Upper lobe of left lung (tissue), 4 donors: ENCODE measurements around the gene CACNA1A.
"Not testable (repeated sequence)": the region's sequence is repeated elsewhere in the genome, so short reads cannot be mapped to it uniquely, and the experiment has no call there.

Experiments used
- EP300 ChIP-seq, 4 donors: sonication (generic); formaldehyde crosslinking; IDR thresholded peaks; one replicate each; pipeline ENCODE4 v1.5.1; 2017; ENCODE audit warnings: antibody characterized with exemption in 4 of 4, control low read depth in 2 of 4
- POLR2A ChIP-seq, 4 donors: fragments of 450-650 bp; IDR thresholded peaks; one replicate each; pipeline ENCODE4 v1.5.1; 2016 to 2017; ENCODE audit warnings: antibody characterized with exemption in 4 of 4, mild to moderate bottlenecking in 2 of 4
- POLR2AphosphoS5 ChIP-seq, 2 donors: sonication (generic); formaldehyde crosslinking; IDR thresholded peaks; one replicate each; pipeline ENCODE4 v1.5.1; 2017; ENCODE audit warnings: antibody characterized with exemption in 2 of 2
- TF ChIP-seq, protein P1 (sequence below), 6 experiments: fragments of 450-650 bp in 4 of 6; fragments of 200-600 bp in 2 of 6; sonication (generic) in 2 of 6; IDR thresholded peaks; one replicate each; pipeline ENCODE4 v1.5.1; 2016 to 2019; ENCODE audit warnings: antibody characterized with exemption in 6 of 6

DNA sequence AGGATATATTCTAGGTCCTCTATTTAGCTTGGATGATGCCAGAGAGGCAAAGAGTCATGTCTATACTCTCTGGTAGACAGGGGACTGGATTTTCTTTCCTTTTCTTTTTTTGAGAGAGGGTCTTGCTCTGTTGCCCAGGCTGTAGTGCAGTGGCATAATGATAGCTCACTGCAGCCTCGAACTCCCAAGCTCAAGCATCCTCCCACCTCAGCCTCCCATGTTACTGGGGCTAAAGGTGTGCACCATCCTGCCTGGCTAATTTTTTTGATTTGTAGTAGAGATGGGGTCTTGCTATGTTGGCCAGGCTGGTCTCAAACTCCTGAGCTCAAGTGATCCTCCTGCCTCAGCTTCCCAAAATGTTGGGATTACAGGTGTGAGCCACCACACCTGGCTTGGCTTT lies 249.9 kb downstream of the CACNA1A start:
- TF ChIP-seq, protein P1, sequence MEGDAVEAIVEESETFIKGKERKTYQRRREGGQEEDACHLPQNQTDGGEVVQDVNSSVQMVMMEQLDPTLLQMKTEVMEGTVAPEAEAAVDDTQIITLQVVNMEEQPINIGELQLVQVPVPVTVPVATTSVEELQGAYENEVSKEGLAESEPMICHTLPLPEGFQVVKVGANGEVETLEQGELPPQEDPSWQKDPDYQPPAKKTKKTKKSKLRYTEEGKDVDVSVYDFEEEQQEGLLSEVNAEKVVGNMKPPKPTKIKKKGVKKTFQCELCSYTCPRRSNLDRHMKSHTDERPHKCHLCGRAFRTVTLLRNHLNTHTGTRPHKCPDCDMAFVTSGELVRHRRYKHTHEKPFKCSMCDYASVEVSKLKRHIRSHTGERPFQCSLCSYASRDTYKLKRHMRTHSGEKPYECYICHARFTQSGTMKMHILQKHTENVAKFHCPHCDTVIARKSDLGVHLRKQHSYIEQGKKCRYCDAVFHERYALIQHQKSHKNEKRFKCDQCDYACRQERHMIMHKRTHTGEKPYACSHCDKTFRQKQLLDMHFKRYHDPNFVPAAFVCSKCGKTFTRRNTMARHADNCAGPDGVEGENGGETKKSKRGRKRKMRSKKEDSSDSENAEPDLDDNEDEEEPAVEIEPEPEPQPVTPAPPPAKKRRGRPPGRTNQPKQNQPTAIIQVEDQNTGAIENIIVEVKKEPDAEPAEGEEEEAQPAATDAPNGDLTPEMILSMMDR (IDR thresholded peaks at IDR 0.05), result not testable (repeated sequence)
- not testable (repeated sequence) for TF ChIP-seq POLR2A, POLR2AphosphoS5, EP300 (IDR thresholded peaks at IDR 0.05)
